GM21825 (cell line): ENCODE data around the gene P3H4.

ENCODE experiments used
- ATAC-seq: cut with Tn5 transposase; IDR thresholded peaks from one replicate; pipeline ENCODE4 v1.9.1; 2021; ENCODE audit warnings: mild to moderate bottlenecking, moderate library complexity; ENCODE audit not compliant: unreplicated experiment

Gene P3H4

DNA sequence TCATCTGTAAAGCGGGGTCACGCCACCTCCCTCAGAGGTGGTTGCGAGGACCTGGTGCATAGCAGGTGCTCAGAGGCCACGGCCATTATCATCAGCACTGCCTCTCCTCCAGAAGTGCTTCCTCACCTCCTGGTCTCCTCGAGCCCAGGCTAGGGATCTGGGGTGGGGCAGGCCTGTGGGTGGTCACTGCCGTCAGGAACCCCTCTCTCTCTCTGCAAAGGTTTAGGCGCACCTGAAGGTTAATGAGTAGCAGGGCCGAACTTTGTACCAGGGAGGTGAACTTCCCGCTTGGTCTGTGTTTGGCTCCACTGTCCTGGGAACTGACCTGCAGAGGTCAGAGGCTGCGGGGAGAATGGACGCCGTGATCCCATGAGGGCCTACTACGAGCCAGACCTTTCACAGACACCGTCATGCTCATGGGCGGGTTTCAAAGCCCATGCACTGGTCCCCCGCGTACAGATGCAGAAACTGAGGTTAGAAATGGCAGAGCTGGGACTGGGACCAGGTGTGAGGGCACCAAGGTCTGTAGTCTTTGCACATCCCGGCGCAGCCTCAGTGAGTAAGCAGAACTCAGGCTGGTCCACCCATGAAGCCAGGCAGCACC lies 39.1 kb downstream of the P3H4 start:
- no peak for ATAC-seq

DNA sequence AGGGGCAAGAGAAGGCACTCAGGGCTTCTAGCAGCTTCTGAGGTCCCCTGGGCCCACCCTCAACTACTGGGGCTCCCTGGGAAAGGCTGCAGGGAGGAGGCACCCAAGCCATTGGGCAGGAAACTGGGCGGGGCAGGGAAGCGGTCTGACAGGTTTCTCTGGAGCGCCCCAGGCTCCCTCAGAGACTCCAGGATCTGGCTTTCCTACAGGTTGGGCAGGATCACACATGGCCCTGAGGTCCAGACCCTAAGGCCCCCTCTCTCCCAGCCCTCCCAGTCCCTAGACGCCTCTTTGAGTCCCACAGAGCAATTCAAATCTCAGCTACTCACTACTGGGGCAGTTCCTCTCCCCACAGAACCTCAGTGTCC lies 39.5 kb downstream of the P3H4 start:
- no peak for ATAC-seq

DNA sequence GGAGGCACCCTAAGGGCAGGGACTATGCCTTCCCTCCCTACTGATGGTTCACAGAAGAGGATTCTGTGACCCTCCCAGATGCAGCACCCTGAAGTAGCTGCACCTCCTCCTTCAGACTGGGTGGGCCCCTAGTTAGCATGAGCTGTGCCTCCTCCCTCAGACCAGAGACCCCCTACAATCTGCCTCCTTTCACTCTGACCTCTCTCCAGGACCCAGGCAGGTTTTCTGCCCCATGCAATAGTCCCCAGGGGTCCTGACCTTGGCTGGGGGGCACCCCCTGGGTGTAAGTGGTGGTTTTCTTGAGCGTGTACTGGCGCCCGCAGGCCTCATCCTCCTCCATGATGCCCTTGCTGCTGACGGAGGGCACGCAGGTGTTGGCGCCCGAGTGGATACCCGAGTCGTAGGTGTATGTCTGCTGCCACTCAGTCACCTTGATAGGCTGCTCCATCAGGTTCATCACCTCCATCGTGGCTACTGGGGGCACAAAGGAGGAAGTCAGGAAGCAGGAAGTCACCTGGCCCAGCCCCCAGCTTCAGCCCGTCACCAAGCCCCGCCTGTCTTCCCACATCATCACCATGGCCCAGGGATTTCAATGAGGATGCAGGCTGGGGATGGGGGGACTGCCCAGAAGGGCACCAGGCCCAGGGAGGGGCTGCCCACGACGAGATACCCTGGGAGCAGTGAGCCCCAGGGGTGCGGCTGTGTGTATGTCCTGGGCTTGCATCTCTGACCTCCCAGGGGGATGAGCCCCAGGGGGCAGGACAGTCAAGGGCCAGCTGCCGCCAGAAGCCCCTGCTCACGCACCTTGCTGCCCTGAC lies 40.2 kb downstream of the P3H4 start:
- ATAC-seq, result no peak

DNA sequence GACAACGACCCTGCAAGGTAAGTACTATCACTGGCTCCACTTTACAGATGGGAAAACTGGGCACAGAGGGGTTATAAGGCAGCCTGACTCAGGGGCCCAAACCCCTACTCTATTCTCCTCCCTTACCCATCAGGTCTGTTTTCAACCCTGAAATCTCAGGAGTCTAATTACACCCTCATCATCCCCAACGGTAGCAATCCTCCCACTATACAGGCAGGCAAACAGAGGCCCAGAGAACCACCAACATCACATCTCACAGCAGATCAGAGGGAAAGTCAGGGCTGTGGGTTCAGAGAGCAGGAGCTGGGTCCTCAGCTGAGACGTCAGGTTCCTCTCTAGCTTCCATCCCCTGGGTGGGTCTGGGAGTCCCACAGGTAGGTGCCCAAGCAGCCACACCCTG lies 41.8 kb downstream of the P3H4 start:
- no peak for ATAC-seq

DNA sequence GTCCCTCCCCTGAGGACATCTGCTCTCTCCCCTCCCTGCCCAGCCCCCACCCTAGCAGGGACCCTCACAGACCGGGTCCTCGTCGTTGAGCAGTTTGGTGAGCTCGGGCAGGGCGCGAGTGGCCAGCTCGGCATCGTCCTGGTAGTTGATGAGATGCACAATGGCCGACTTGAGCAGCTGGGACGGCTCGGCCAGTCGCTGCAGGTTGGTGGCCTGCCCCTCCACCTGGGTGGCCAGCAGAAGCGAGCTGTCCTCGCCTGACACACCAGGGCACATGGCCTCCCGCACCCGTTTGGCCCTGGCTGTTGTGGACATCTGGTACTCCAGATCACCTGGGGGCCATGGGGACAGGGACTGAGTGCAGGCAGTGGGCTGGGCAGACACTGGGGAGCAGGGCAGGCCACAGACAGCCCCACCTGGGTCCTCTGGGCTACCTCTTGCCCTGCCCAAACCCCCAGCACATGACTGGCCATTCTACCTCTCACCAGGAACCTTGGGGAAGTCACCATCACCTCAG lies 42.3 kb downstream of the P3H4 start:
- no peak for ATAC-seq

DNA sequence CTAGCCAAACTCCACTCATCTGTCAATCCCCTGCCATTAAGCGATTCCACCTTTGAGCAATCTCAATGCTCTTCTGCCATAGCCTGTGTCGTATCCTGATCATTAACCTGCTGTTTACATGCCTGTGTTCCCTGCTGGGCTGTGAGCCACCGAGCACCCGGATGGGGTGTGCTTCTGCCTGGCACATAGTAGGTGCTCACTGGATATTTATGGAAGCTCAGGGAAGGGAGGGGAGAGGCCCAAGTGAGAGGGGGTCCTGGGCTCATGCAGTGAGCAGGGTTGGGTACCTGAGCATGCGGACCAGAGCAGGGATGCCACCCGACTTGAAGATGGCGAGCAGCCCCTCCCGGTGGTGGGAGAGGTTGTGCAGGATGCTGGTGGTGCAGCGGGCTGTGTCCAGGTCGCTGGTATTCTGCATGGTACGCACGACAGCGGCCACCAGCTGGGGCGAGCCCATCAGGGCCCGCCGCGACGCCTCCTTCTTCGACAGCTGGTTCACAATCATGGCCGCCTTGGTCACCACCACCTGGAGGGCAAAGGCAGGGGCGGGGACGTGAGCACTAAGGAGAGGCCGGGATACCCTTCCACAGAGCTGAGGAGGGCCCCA lies 43.0 kb downstream of the P3H4 start:
- no peak for ATAC-seq

DNA sequence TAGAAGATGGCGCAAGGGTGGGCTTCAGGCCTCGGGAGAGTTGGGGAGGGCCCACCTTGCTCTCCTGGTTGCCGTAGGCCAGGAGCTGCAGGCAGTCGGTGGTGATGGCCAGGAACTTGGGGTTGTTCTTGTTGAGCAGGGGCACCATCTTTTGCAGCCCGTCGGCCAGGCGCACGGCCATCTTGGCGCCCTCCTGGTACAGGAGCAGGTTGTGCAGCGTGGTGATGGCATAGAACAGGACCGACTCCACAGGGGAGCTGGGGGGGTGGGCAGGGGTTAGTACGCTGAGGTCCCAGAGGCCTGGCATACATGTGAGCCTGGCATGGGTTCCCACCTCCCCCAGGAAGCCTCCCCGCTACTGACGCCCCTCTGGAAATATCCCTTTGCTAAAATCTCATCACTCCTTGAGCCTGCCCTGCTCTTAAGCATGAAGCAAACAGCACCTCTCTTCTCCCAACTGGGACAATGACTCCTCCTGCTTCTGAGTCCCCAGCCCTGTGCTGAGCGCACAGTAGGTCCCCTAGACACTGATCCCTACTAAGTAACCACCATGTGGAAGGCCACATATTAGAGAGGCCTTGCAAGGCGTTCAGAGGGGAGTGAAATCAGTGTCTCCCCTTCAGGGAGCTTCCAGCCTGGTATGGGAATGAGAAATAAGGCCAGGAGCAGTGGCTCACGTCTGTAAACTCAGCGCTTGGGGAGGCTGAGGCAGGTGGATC lies 44.3 kb downstream of the P3H4 start:
- ATAC-seq, result no peak

DNA sequence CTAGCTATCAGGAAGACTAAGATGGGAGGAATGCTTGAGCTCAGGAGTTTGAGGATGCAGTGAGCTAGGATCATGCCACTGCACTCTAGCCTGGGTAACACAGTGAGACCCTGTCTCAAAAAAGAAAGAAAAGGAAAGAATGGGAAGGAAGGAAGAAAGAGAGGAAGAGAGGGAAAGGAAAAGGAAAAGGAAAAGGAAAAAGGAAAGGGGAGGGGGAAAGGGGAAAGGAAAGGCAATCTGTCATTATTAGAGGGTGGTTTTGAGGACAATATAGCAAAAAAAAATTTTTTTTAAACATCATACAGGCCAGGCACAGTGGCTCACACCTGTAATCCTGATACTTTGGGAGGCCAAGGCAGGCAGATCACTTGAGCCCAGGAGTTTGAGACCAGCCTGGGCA lies 45.6 kb downstream of the P3H4 start:
- ATAC-seq, result no peak

DNA sequence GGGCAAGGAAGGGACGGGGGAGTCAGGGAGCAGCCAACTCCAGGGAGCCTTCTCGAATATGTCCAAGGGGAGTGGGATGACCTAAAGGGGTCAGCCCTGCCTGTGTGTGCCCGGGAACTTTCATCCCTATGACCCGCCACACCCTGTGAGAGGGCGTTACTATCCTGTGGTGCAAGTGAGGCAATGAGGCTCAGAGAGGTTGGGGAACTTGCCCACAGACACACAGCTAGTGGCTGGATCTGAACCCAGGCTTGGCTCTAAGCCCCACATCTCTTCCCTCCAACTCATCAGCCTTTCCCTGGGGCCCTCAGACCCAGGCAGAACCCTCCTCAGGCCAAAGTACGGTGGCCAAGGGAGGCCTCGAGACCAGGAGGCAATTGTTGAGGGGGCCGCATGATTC lies 48.4 kb downstream of the P3H4 start:
- ATAC-seq, result no peak

DNA sequence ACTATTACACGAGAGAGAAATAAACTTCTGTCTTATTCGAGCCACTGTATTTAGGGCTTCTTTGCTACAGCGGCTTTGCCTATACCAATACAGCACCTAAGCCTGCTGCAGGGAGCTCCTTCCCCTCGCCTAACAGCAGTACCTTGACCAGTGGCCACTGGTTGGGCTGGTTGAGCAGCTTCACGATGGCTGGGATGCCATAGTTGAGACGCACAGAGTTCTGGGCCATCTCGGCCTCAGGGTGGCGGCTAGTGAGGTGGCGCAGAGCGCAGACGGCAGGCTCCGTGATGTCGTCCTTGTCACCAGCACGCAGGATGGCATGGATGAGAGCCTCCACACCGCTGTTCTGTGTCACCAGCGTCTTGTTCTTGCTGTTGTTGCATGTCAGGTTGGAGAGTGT lies 48.9 kb downstream of the P3H4 start:
- no peak for ATAC-seq

DNA sequence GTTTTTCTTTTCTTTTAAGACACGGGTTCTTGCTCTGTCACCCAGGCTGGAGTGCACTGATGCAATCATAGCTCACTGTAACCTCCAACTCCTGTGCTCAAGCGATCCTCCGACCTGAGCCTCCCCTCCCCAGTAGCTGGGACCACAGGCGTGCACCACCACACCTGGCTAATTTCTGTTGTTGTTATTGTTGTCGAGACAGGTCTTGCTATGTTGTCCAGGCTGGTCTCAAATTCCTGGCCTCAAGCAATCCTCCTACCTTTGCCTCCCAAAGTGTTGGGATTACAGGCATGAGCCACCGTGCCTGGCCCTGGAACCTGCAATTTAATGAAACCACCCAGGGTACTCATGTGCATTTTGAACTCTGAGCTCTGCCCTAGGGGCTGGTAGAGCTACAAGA lies 49.4 kb downstream of the P3H4 start:
- no peak for ATAC-seq

DNA sequence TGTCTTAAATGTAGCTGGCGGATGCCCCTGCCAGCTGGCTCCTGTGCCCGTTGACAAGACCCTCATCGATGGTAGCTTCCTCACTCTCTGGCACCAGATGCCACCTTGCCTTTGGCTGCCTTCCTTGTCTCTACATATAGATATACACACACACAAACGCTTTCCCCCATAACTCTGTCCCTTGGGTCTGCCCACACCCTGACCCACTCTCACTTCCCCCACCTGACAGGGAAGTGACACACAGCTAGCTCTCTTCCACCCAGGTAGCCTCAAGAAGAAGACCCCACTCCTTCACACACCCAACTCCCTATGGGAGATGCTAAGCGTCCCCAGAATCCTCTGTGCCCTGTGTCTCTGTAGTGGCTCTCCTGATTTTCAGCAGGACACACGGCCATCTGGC lies 50.9 kb downstream of the P3H4 start:
- ATAC-seq, result no peak

DNA sequence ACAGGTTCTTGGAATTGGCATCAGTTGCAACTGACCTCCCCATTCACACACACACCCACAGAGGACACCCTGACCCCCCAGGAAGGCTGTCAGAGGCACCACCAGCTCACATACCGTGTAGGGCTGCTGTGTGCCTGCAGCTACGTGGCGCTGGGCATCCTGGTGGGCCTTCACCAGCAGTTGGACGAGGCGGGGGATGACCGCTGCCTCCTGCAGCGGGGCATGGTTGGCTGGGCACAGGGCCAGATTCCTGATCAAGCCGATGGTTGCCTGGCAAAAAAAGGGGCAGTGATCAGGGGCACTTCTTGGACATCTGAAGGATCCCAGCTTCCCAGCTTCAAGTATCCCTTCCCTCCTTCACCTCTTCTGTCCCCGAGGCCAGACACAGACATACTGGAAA lies 53.1 kb downstream of the P3H4 start:
- ATAC-seq, result no peak

DNA sequence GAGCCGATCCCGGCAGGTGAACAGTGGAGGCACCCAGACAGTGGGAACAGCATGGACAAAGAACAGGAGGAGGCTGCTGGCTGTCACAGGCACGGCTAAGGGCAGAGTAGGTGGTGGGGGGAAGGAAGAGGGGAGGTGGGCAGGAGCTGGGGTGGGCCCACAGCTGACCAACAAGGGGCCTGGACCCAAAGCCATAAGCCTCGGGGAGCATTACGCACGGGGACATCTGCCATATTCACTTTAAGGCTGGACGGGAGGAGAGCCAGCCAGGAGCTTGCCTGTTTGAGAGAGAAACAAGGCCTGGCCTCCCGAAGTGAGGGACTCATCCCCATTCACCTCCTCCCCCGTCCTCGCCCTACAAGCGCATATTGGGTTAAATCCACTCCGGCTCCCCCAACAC lies 57.7 kb downstream of the P3H4 start:
- ATAC-seq, result no peak
